ENCODE measurements around the gene KANK4. TPM values are rescaled to one million over a fixed set of nuclear protein-coding genes. Genes with fewer than 3 reads are reported as not detected.

The KANK4 gene
- total RNA-seq, 4 donors from 2014 or later, result 0.17 to 9.4 (median 0.35) TPM

DNA sequence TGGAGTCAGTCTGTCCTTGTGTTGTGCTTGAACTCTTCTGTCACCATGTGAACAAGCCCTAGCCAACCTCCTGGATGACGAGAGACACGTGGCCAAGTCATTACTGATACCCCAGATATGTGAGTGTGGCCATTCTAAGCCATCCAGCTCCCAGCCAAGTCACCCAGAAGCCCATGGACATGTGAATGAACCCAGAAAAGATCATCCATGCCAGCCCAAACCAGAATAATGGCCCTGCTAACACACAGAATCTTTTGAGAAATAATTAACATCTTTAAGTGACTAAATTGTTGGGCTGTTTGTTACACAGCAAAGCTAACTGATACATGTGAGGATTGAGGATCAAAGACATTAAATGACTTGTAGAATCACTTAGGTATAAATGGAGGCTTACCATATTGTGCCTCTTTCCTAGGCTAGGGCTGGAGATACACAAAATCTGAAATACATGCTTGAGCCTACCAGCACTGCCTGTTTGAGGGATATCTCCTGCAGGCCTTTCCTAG lies 38.2 kb downstream of the KANK4 start:
- TF ChIP-seq, protein P1, sequence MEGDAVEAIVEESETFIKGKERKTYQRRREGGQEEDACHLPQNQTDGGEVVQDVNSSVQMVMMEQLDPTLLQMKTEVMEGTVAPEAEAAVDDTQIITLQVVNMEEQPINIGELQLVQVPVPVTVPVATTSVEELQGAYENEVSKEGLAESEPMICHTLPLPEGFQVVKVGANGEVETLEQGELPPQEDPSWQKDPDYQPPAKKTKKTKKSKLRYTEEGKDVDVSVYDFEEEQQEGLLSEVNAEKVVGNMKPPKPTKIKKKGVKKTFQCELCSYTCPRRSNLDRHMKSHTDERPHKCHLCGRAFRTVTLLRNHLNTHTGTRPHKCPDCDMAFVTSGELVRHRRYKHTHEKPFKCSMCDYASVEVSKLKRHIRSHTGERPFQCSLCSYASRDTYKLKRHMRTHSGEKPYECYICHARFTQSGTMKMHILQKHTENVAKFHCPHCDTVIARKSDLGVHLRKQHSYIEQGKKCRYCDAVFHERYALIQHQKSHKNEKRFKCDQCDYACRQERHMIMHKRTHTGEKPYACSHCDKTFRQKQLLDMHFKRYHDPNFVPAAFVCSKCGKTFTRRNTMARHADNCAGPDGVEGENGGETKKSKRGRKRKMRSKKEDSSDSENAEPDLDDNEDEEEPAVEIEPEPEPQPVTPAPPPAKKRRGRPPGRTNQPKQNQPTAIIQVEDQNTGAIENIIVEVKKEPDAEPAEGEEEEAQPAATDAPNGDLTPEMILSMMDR (IDR thresholded peaks at IDR 0.05; ENCODE audit: low read depth), result no peak

DNA sequence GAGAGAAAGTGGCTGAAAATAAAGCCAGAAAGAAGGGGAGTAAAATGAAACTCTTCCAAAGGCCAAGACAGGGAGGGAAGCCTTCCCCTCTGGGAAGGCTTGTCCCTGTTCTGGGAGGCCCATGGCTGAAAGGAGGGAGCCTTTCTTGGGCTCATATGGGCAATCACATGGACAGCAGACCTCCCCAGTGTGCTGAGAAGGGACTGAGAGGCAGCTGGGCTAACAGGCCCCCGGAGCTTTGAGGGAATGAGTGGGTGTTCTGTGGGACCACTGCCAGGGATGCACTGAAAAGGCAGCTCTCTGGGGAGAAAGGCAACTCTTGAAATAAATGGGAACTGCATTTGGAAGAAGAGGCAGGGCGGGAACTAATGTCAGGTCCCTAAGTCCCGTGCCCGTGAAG lies 39.1 kb downstream of the KANK4 start:
- TF ChIP-seq, protein P1 (IDR thresholded peaks at IDR 0.05; ENCODE audit: low read depth), result no peak

DNA sequence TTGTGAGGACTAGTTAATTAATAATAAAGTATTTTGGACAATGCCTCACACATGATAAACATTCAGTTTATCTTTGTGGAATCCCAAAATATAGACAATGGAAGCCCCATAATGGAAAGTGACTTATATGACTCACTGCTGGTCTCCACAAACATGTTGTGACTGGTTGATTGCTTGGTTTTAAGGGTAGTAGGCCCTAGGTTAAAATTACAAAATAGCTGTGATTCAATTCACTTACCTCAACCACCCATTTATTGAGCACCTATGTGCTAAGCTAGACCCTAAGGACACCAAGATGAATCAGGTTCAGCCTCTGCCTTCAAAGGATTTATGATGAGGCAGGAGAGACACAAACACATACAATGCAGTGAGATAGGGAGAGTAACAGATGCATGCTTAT lies 42.4 kb downstream of the KANK4 start:
- TF ChIP-seq, protein P1 (IDR thresholded peaks at IDR 0.05; ENCODE audit: low read depth), result no peak

DNA sequence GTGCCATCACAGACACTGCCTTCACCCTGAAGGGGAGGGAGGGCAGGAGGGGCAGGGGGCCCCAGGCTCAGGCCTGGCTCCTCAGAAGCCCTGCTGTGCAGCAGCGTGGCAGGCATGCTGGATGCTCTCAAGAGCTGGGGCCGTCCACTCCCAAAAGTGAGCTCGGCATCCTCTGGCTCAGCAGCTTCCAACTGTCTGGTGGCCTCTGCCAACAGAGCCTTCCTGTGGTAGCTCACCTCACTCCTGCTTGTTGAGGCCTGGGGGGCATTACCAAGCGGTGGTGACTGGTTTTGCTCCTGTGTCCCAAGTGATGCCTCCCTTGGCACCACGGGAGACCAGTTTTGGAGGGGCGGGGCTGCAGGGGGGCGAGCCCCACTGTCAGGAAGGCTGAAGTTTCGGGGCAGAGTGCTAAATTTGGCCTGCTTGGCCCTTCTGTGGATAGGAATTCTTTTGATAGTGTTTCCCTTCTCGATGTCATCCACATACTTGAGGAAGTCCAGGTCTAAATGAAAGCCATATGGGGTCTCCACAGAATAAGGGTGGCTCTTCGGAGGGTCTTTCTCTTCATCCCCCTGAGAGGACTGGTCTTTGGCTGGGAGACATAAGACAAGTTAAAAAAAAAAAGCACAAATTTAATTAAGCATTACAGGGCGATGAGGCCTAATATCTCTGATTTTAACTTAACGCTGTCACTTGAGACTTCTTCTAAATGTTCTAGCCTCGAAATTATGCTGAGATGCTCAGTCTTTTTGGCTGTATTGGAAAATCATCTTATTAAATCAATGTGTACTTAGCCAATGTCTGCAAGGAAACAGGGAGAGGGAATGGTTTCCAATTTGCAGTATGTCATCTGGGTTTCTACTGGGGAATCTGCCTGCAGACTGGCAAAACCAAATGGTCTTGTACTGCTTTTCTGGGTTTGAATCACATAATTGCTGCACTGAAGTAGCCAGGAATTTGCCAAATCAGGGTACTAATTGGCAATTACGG lies 44.4 kb downstream of the KANK4 start:
- TF ChIP-seq, protein P1 (IDR thresholded peaks at IDR 0.05; ENCODE audit: low read depth), result no peak

DNA sequence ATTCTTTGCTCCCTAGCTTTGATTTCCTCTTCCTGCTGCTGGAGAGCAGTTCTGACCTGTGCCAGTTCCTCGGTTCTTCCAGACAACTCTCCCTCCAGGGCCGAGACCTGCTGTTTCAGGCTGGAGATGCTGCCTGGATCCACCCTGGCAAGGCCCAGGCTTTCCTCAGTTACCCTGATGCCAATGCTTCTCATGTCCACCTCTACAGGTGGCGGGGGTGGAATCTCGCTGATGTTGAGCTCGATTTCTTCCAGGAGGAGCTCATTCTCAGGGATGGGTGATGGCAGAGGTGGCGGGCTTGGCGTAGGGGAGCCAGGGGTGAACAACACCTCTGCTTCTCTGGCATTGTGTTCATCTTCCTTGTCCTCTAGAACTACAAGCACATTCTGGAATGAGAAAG lies 45.3 kb downstream of the KANK4 start:
- TF ChIP-seq, protein P1 (IDR thresholded peaks at IDR 0.05; ENCODE audit: low read depth), result no peak

DNA sequence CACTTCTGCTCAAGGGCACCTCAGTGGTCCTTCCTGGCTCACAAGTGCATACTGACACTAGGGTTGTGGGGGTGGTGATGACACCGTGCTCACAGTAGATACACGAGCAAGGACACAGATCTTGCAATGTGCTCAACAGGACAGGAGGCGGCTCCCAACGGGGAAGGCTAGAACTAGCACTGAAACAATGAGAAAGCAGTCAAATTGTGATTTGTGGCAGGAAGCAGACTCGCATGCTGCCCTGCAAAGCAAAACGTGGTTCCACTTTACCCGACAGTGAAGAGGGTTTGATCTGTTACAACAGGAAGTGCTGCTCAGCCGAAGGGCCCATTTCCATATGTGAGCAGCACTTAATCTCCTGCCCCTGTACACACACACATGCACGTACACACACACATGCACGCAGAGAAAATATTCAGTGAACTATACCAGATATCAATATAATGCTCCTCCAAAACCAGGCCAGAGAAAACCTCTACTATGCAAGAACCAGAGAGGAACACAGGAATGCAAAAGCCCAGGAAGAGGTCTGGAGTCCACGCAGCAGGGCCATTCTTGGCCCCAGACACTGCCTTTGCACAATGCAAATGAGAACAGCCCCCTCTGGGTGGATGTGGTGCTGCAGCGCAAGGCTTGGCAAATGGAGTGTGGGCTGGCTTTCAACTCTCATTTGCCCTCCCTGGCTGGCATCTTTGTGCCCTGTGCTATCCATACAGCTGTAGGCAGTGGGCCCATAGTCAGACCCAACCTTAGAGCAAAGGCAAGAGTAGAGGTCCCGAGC lies 47.1 kb downstream of the KANK4 start:
- TF ChIP-seq, protein P1 (IDR thresholded peaks at IDR 0.05; ENCODE audit: low read depth), result no peak

DNA sequence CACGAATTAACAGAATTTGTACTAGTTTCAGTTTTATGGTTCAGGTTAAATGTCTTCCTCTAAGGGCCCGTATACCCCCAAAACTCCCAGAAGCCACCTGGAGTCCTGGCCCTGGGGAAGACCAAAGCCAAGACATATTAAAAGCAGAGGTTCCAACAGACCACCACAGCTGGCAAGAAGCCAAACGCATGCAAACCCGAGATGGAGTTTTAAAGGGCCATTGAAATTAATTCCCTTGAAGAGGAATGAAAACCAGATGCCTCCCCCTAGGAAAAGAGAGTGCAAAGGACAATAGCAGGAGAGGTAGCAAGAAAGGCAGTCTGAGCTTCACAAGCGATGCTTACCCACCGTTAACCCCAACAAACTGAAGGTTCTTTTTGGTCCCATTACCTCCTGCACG lies 48.1 kb downstream of the KANK4 start:
- TF ChIP-seq, protein P1 (IDR thresholded peaks at IDR 0.05; ENCODE audit: low read depth), result no peak
